ENCODE results near the gene SYNDIG1. TPM values are rescaled to one million over a fixed set of nuclear protein-coding genes. Genes with fewer than 3 reads are reported as not detected.

Gene SYNDIG1
- total RNA-seq, 4 donors from 2014 or later = 0.20 to 1.3 (median 0.66) TPM; not detected in 1

DNA sequence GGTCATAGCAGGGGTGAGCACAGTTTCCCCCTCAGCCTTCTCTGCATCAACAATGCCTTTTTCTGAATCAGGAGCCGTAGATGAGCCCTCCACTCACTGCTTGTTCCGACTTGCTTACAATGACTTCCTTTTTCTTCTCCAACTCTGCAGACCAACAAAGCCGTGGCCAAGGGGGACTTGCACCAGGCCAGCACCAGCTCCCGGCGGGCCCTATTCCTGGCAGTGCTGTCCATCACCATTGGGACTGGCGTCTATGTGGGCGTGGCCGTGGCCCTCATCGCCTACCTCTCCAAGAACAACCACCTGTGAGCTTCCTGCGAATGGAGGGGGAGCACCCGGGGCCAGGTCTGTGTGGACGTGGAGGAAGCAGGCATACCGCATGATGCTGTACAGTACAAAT is 195.8 kb downstream of the SYNDIG1 start:
- Histone ChIP-seq H3K9me3 (no peaks in the 10 kb centered on the region), H3K4me1 (peaks cover 0 to 6% of the 10 kb centered on the region in 2 donors), H3K27me3 (peaks cover 0 to 6% (median 0%) of the 10 kb centered on the region in 3 donors), H3K4me3 (no peak overlapping the region), H3K36me3 (no peaks in the 10 kb centered on the region), H3K27ac (no peak overlapping the region)
- no peak for ATAC-seq
- TF ChIP-seq, protein P1, sequence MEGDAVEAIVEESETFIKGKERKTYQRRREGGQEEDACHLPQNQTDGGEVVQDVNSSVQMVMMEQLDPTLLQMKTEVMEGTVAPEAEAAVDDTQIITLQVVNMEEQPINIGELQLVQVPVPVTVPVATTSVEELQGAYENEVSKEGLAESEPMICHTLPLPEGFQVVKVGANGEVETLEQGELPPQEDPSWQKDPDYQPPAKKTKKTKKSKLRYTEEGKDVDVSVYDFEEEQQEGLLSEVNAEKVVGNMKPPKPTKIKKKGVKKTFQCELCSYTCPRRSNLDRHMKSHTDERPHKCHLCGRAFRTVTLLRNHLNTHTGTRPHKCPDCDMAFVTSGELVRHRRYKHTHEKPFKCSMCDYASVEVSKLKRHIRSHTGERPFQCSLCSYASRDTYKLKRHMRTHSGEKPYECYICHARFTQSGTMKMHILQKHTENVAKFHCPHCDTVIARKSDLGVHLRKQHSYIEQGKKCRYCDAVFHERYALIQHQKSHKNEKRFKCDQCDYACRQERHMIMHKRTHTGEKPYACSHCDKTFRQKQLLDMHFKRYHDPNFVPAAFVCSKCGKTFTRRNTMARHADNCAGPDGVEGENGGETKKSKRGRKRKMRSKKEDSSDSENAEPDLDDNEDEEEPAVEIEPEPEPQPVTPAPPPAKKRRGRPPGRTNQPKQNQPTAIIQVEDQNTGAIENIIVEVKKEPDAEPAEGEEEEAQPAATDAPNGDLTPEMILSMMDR (IDR thresholded peaks at IDR 0.05 in 4 of 5, conservative IDR thresholded peaks at IDR 0.05 in 1 of 5) = no peak
- no peak for TF ChIP-seq POLR2A (IDR thresholded peaks at IDR 0.05)
- in situ Hi-C loops (cut with MboI; ENCODE audit: low sequenced_read_pairs in 4 of 4) (loop anchor here in 1 of 4 donors (25.0 kb wide), 1 partner anchor 103 kb away; no protein-coding TSS in a partner anchor), intact Hi-C loops (cut with DNase I; ENCODE audit: low total_unique reads) (no loop called here)
- no peak for DNase-seq

DNA sequence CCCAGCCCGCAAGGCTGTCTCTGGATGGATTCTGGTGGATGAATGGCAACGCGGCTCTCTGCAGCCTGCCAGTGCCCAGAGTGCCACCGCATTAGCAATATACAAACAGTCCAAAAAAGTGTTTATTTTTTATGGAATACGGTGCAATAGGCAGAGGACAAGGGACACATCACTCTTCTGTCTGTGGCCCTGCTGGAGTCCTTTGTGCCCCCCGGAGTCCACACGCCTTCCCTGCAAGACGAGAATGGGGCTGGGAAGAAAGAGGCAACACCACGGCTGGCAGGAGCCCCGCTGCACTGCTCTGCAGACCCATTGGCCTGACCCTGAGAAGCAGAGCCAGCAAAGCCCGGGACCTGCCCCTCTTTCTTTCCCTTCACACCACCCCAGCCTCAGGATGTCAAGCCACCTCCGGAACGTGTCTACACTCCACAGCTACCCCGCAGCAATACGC is 196.3 kb downstream of the SYNDIG1 start:
- Histone ChIP-seq H3K9me3 (no peaks in the 10 kb centered on the region), H3K36me3 (no peaks in the 10 kb centered on the region), H3K27ac (no peak overlapping the region), H3K4me1 (peaks cover 0 to 6% of the 10 kb centered on the region in 2 donors), H3K27me3 (peaks cover 0 to 6% (median 0%) of the 10 kb centered on the region in 3 donors), H3K4me3 (no peak overlapping the region)
- intact Hi-C loops (cut with DNase I; ENCODE audit: low total_unique reads) = no loop called here
- ATAC-seq (no peak), DNase-seq (no peak)
- in situ Hi-C loops (cut with MboI; ENCODE audit: low sequenced_read_pairs in 4 of 4) = loop anchor here in 1 of 4 donors (25.0 kb wide), 1 partner anchor 103 kb away; no protein-coding TSS in a partner anchor
- TF ChIP-seq, protein P1 (IDR thresholded peaks at IDR 0.05 in 4 of 5, conservative IDR thresholded peaks at IDR 0.05 in 1 of 5) = no peak

GRCh38 chr20:24667689-24668383 is 198.4 kb downstream of the SYNDIG1 start:
- no peak overlapping the region for H3K4me3 ChIP-seq
- intact Hi-C loops (cut with DNase I; ENCODE audit: low total_unique reads) = no loop called here
- DNase-seq (no peak), ATAC-seq (no peak)
- peaks cover 0 to 3% of the 10 kb centered on the region in 2 donors for H3K4me1 ChIP-seq
- H3K9me3 ChIP-seq = no peaks in the 10 kb centered on the region
- TF ChIP-seq, protein P1 (IDR thresholded peaks at IDR 0.05 in 4 of 5, conservative IDR thresholded peaks at IDR 0.05 in 1 of 5) = no peak
- no peak for TF ChIP-seq POLR2A (IDR thresholded peaks at IDR 0.05)
- in situ Hi-C loops (cut with MboI; ENCODE audit: low sequenced_read_pairs in 4 of 4) = loop anchor here in 1 of 4 donors (25.0 kb wide), 1 partner anchor 106 kb away; no protein-coding TSS in a partner anchor
- peaks cover 0 to 6% (median 0%) of the 10 kb centered on the region in 3 donors for H3K27me3 ChIP-seq
- H3K36me3 ChIP-seq = no peaks in the 10 kb centered on the region
- no peak overlapping the region for H3K27ac ChIP-seq

- no peak for DNase-seq
- no peak for ATAC-seq
- intact Hi-C loops (cut with DNase I; ENCODE audit: low total_unique reads) = no loop called here
- TF ChIP-seq POLR2A (IDR thresholded peaks at IDR 0.05) = no peak
- TF ChIP-seq, protein P1 (IDR thresholded peaks at IDR 0.05 in 4 of 5, conservative IDR thresholded peaks at IDR 0.05 in 1 of 5) = no peak
- H3K27ac ChIP-seq = no peak overlapping the region
- no peaks in the 10 kb centered on the region for H3K9me3 ChIP-seq
- H3K27me3 ChIP-seq = peaks cover 0 to 6% (median 0%) of the 10 kb centered on the region in 3 donors
- in situ Hi-C loops (cut with MboI; ENCODE audit: low sequenced_read_pairs in 4 of 4) = loop anchor here in 1 of 4 donors (25.0 kb wide), 1 partner anchor 106 kb away; no protein-coding TSS in a partner anchor
- no peaks in the 10 kb centered on the region for H3K4me1 ChIP-seq
- no peaks in the 10 kb centered on the region for H3K36me3 ChIP-seq
- H3K4me3 ChIP-seq = no peak overlapping the region
Observed at GRCh38 chr20:24668384-24668702, 198.9 kb downstream of the SYNDIG1 start.

Data from gastrocnemius medialis (tissue), 4 donors.